Endodermal cell (in vitro differentiated cells): ENCODE measurements around the gene KIAA1328. TPM values are rescaled to one million over a fixed set of nuclear protein-coding genes. Genes with fewer than 3 reads are reported as not detected.
A peak's percentile ranks its signal among the peaks of the same experiment; 100 is the strongest.

Source experiments
- DNase-seq: peaks from one replicate; pipeline ENCODE4 v3.0.0-alpha.2; 2017
- H3K27ac ChIP-seq: 2 replicates; pipeline ENCODE4 v1.5.1; 2013; ENCODE audit warnings: mild to moderate bottlenecking, low read depth, low read length, moderate library complexity
- H3K27me3 ChIP-seq: 2 replicates; pipeline ENCODE4 v1.6.1; 2013; ENCODE audit warnings: mild to moderate bottlenecking, low read length, moderate library complexity; ENCODE audit not compliant: insufficient read depth, control insufficient read depth, poor library complexity, severe bottlenecking
- H3K36me3 ChIP-seq: 2 replicates; pipeline ENCODE4 v1.7.0; 2013; ENCODE audit warnings: mild to moderate bottlenecking, low read length, moderate library complexity; ENCODE audit not compliant: control insufficient read depth, insufficient read depth
- H3K4me1 ChIP-seq: one replicate; pipeline ENCODE4 v1.7.0; 2013; ENCODE audit warnings: low read length; ENCODE audit not compliant: control insufficient read depth, insufficient read depth
- H3K4me3 ChIP-seq: 2 replicates; pipeline ENCODE4 v1.5.1; 2013; ENCODE audit warnings: mild to moderate bottlenecking, low read length, moderate library complexity
- H3K9ac ChIP-seq: 2 replicates; pipeline ENCODE4 v1.6.1; 2013; ENCODE audit warnings: mild to moderate bottlenecking, low read length, moderate library complexity; ENCODE audit not compliant: poor library complexity, severe bottlenecking; ENCODE audit errors: extremely low read depth
- H3K9me3 ChIP-seq: 2 replicates; pipeline ENCODE4 v1.6.1; 2013; ENCODE audit warnings: mild to moderate bottlenecking, low read length, moderate library complexity; ENCODE audit not compliant: control insufficient read depth
- H3K27ac Mint-ChIP-seq: 2 replicates; pipeline ENCODE4 v1.8.0; 2020; ENCODE audit warnings: mixed read lengths
- H3K27me3 Mint-ChIP-seq: 2 replicates; pipeline ENCODE4 v1.8.0; 2021; ENCODE audit warnings: mild to moderate bottlenecking, mixed read lengths; ENCODE audit not compliant: insufficient read depth
- H3K36me3 Mint-ChIP-seq: 2 replicates; pipeline ENCODE4 v1.8.0; 2020; ENCODE audit warnings: low read depth, mixed read lengths
- H3K4me1 Mint-ChIP-seq: 2 replicates; pipeline ENCODE4 v1.8.0; 2020; ENCODE audit warnings: mixed read lengths
- H3K4me3 Mint-ChIP-seq: 2 replicates; pipeline ENCODE4 v1.8.0; 2020; ENCODE audit warnings: mild to moderate bottlenecking, moderate library complexity, mixed read lengths
- H3K9me3 Mint-ChIP-seq: 2 replicates; pipeline ENCODE4 v1.8.0; 2020; ENCODE audit warnings: mild to moderate bottlenecking, mixed read lengths
- WGBS, 2 experiments: methylation state at CpG; one replicate each; pipeline versions ENCODE4 v1.1.5 to v1.1.7; 2013; ENCODE audit warnings: missing lambda C conversion rate in 2 of 2, mixed read lengths in 1 of 2; ENCODE audit not compliant: insufficient coverage in 1 of 2, insufficient read length in 1 of 2; 5-methylcytosine and 5-hydroxymethylcytosine counted together
- total RNA-seq, 2 donors: library from RNA; stranded (reverse); fragmentation: NEBNext Ultra II Directional in 1 of 2; extraction: Animal tissue kit (Norgen Biotek cat#: 25700) in 1 of 2; gene quantifications; 2 replicates in 1 of 2; 3 replicates in 1 of 2; pipeline ENCODE4 v1.2.1, GENCODE V29; 2021
- TF ChIP-seq, protein P1 (sequence below): fragments of 200-600 bp; sonication (generic); conservative IDR thresholded peaks from 2 replicates; pipeline ENCODE4 v1.5.0; 2021; ENCODE audit warnings: antibody characterized with exemption, mild to moderate bottlenecking

KIAA1328 gene
- total RNA-seq, 2 donors from 2014 or later, result 7.6 to 8.4 TPM

GRCh38 chr18:36899289-36899688, 70.4 kb downstream of the KIAA1328 start:
- DNase-seq, result no peak
- no peaks in the 10 kb centered on the region for H3K36me3 ChIP-seq
- H3K9ac ChIP-seq, result no peak overlapping the region
- 71% methylated on average over 2 of the region's 3 CpGs; no CpG with 5 or more reads in 1 of the 2 experiments for WGBS, 2 experiments
- H3K36me3 Mint-ChIP-seq, result no peaks in the 10 kb centered on the region
- H3K27me3 Mint-ChIP-seq, result no peaks in the 10 kb centered on the region
- H3K27ac Mint-ChIP-seq, result no peak overlapping the region
- H3K4me1 Mint-ChIP-seq, result peaks cover 4% of the 10 kb centered on the region
- H3K4me3 ChIP-seq, result no peak overlapping the region
- TF ChIP-seq, protein P1, sequence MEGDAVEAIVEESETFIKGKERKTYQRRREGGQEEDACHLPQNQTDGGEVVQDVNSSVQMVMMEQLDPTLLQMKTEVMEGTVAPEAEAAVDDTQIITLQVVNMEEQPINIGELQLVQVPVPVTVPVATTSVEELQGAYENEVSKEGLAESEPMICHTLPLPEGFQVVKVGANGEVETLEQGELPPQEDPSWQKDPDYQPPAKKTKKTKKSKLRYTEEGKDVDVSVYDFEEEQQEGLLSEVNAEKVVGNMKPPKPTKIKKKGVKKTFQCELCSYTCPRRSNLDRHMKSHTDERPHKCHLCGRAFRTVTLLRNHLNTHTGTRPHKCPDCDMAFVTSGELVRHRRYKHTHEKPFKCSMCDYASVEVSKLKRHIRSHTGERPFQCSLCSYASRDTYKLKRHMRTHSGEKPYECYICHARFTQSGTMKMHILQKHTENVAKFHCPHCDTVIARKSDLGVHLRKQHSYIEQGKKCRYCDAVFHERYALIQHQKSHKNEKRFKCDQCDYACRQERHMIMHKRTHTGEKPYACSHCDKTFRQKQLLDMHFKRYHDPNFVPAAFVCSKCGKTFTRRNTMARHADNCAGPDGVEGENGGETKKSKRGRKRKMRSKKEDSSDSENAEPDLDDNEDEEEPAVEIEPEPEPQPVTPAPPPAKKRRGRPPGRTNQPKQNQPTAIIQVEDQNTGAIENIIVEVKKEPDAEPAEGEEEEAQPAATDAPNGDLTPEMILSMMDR, result peak; percentile 83
- no peaks in the 10 kb centered on the region for H3K4me1 ChIP-seq
- H3K9me3 Mint-ChIP-seq, result no peaks in the 10 kb centered on the region
- no peak overlapping the region for H3K27ac ChIP-seq
- no peaks in the 10 kb centered on the region for H3K27me3 ChIP-seq
- H3K9me3 ChIP-seq, result peaks cover 7% of the 10 kb centered on the region
- no peak overlapping the region for H3K4me3 Mint-ChIP-seq

DNA sequence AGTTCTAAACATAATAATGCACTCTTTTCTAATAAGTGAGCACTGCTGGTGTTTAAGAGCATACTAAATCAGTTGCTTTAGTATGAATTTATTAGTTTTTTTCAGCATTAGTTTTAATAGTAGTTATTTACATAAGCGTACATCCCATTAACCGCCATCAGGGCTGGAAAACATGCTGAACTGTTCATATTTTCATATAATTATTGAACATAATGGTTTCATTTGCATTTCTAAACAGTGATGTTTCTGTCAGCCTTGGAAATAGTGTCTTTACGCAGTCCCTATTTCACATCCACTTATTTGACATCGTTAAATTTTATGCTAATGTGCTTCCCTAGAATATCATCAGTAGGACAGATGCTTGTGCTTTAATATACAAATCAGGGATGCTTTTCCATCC, 71.5 kb downstream of the KIAA1328 start:
- H3K4me3 ChIP-seq, result no peak overlapping the region
- Mint-ChIP-seq H3K36me3 (no peaks in the 10 kb centered on the region), H3K27me3 (no peaks in the 10 kb centered on the region), H3K4me1 (peaks cover 4% of the 10 kb centered on the region), H3K4me3 (no peak overlapping the region), H3K27ac (no peak overlapping the region), H3K9me3 (no peaks in the 10 kb centered on the region)
- 95 to 100% methylated on average over 2 to 4 of the region's 4 CpGs for WGBS, 2 experiments
- H3K9me3 ChIP-seq, result peaks cover 7% of the 10 kb centered on the region
- no peak overlapping the region for H3K27ac ChIP-seq
- no peak overlapping the region for H3K9ac ChIP-seq
- TF ChIP-seq, protein P1, result no peak
- no peak for DNase-seq
- no peaks in the 10 kb centered on the region for H3K4me1 ChIP-seq
- no peaks in the 10 kb centered on the region for H3K27me3 ChIP-seq
- H3K36me3 ChIP-seq, result no peaks in the 10 kb centered on the region

DNA sequence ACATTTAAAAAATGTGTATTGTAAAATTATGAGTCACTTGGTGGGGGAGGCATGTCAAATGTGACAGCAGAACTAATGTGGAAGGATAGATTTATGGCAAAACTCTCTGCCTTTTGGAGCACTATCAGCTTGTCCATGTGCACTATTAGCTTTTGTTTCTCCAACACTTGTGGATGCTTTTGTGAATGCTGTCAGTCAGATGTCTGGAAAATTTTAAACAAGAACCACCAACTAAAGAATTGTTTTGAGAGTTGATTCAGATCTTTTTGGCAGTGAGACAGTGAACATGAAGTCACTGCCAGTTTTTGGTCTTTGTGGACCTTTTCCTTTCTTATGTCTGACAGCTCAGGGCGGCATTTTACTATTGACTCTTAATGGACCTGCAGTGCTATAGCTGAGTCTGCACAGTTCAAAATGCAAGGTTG, 72.4 kb downstream of the KIAA1328 start:
- TF ChIP-seq, protein P1, result no peak
- no peak overlapping the region for H3K27ac Mint-ChIP-seq
- H3K4me3 Mint-ChIP-seq, result no peak overlapping the region
- no peaks in the 10 kb centered on the region for H3K9me3 Mint-ChIP-seq
- DNase-seq, result no peak
- no peak overlapping the region for H3K9ac ChIP-seq
- WGBS, 2 experiments, result 90 to 94% methylated on average over 1 of the region's 1 CpG
- H3K4me1 ChIP-seq, result no peaks in the 10 kb centered on the region
- no peaks in the 10 kb centered on the region for H3K27me3 ChIP-seq
- H3K27ac ChIP-seq, result no peak overlapping the region
- no peaks in the 10 kb centered on the region for H3K27me3 Mint-ChIP-seq
- no peaks in the 10 kb centered on the region for H3K36me3 ChIP-seq
- no peak overlapping the region for H3K4me3 ChIP-seq
- no peaks in the 10 kb centered on the region for H3K4me1 Mint-ChIP-seq
- no peaks in the 10 kb centered on the region for H3K36me3 Mint-ChIP-seq
- H3K9me3 ChIP-seq, result peaks cover 7% of the 10 kb centered on the region
